SIG-M5 treated with dmso at 0.1 percent for 504 hours (cell line): Measurements from ENCODE around the gene LTB4R.
"Not testable (repeated sequence)": the region's sequence is repeated elsewhere in the genome, so short reads cannot be mapped to it uniquely, and the experiment has no call there.

Source experiments
- DNase-seq: peaks from one replicate; lab custom pipeline; 2025; ENCODE audit not compliant: unreplicated experiment; lab: John Stamatoyannopoulos, UW

LTB4R gene

GRCh38 chr14:24342889-24343288, 31.6 kb downstream of the LTB4R start:
- no peak for DNase-seq

- DNase-seq = no peak
Measured at GRCh38 chr14:24343795-24344660, 32.7 kb downstream of the LTB4R start.

- DNase-seq = no peak
Measured at GRCh38 chr14:24347134-24347533, 35.8 kb downstream of the LTB4R start.

- no peak for DNase-seq
Measured at GRCh38 chr14:24348186-24348585, 36.9 kb downstream of the LTB4R start.

- no peak for DNase-seq
Measured at GRCh38 chr14:24349742-24350141, 38.4 kb downstream of the LTB4R start.

- DNase-seq = peak; percentile 31
Measured at GRCh38 chr14:24351517-24351916, 40.2 kb downstream of the LTB4R start.

GRCh38 chr14:24353559-24354481, 42.5 kb downstream of the LTB4R start:
- DNase-seq = no peak

GRCh38 chr14:24354482-24354825, 43.2 kb downstream of the LTB4R start:
- DNase-seq = not testable (repeated sequence)

- no peak for DNase-seq
Measured at GRCh38 chr14:24355009-24355408, 43.7 kb downstream of the LTB4R start.

GRCh38 chr14:24356208-24356607, 44.9 kb downstream of the LTB4R start:
- DNase-seq = no peak

- no peak for DNase-seq
Measured at GRCh38 chr14:24360281-24360680, 49.0 kb downstream of the LTB4R start.

GRCh38 chr14:24361326-24361725, 50.0 kb downstream of the LTB4R start:
- no peak for DNase-seq

- DNase-seq = no peak
Measured at GRCh38 chr14:24362241-24362960, 51.1 kb downstream of the LTB4R start.

- no peak for DNase-seq
Measured at GRCh38 chr14:24363401-24363800, 52.1 kb downstream of the LTB4R start.

- no peak for DNase-seq
Measured at GRCh38 chr14:24364841-24365240, 53.5 kb downstream of the LTB4R start.

- DNase-seq = peak; percentile 57
Measured at GRCh38 chr14:24365600-24366412, 54.5 kb downstream of the LTB4R start.

GRCh38 chr14:24366413-24366720, 55.1 kb downstream of the LTB4R start:
- no peak for DNase-seq

- peak; percentile 55 for DNase-seq
Measured at GRCh38 chr14:24366721-24367513, 55.6 kb downstream of the LTB4R start.
